Liver (tissue), 9 donors: ENCODE results near the gene ZXDC. TPM values are rescaled to one million over a fixed set of nuclear protein-coding genes. Genes with fewer than 3 reads are reported as not detected.

Source experiments
- DNase-seq: peaks from one replicate; pipeline ENCODE4 v3.0.0-alpha.2; 2017; ENCODE audit warnings: low spot score
- H3K27ac ChIP-seq, 2 donors: one replicate each; pipeline ENCODE4 v1.7.0; 2013; ENCODE audit warnings: inconsistent platforms in 2 of 2, low read length in 2 of 2, control low read depth in 1 of 2, low read depth in 1 of 2, mild to moderate bottlenecking in 1 of 2
- H3K27me3 ChIP-seq, 4 donors: one replicate each; pipeline versions ENCODE4 v1.6.1 to v1.7.0; 2013; ENCODE audit warnings: low read length in 3 of 4, inconsistent platforms in 1 of 4, mild to moderate bottlenecking in 1 of 4, moderate library complexity in 1 of 4; ENCODE audit not compliant: control insufficient read depth in 4 of 4, insufficient read depth in 4 of 4
- H3K36me3 ChIP-seq, 4 donors: one replicate each; pipeline versions ENCODE4 v1.6.1 to v1.7.0; 2013; ENCODE audit warnings: low read length in 3 of 4, mild to moderate bottlenecking in 3 of 4, low read depth in 1 of 4, moderate library complexity in 1 of 4; ENCODE audit not compliant: control insufficient read depth in 4 of 4, insufficient read depth in 3 of 4
- H3K4me1 ChIP-seq, 4 donors: one replicate each; pipeline versions ENCODE4 v1.6.1 to v1.7.0; 2013; ENCODE audit warnings: low read length in 3 of 4, mild to moderate bottlenecking in 3 of 4, moderate library complexity in 1 of 4; ENCODE audit not compliant: control insufficient read depth in 4 of 4, insufficient read depth in 4 of 4
- H3K4me3 ChIP-seq, 3 donors: one replicate each; pipeline versions ENCODE4 v1.6.1 to v1.7.0; 2013; ENCODE audit warnings: low read length in 3 of 3, control low read depth in 1 of 3, low read depth in 1 of 3, mild to moderate bottlenecking in 1 of 3
- H3K9ac ChIP-seq, 2 donors: one replicate each; pipeline ENCODE4 v1.7.0; 2013; ENCODE audit warnings: low read length in 2 of 2, mild to moderate bottlenecking in 2 of 2, moderate library complexity in 2 of 2, control low read depth in 1 of 2, low read depth in 1 of 2
- H3K9me3 ChIP-seq, 4 donors: one replicate each; pipeline versions ENCODE4 v1.6.1 to v1.7.0; 2013; ENCODE audit warnings: low read length in 3 of 4; ENCODE audit not compliant: control insufficient read depth in 4 of 4
- ATF3 ChIP-seq: IDR thresholded peaks from 2 replicates; pipeline ENCODE4 v1.6.1; 2016; ENCODE audit warnings: antibody characterized with exemption
- CTCF ChIP-seq: fragments of 150-350 bp; IDR thresholded peaks from 2 replicates; pipeline ENCODE4 v1.5.1; 2017; ENCODE audit warnings: improper control_type of control experiment, low read depth, low read length; ENCODE audit not compliant: missing input control
- EGR1 ChIP-seq, 2 donors: IDR thresholded peaks; 2 replicates each; pipeline ENCODE4 v1.6.1; 2016 to 2018; ENCODE audit warnings: antibody characterized with exemption in 2 of 2, low read depth in 2 of 2
- FOXA1 ChIP-seq: IDR thresholded peaks from 2 replicates; pipeline ENCODE4 v1.6.1; 2016; ENCODE audit warnings: antibody characterized with exemption
- FOXA2 ChIP-seq: IDR thresholded peaks from 2 replicates; pipeline ENCODE4 v1.6.1; 2016; ENCODE audit warnings: antibody characterized with exemption
- GABPA ChIP-seq, 2 donors: IDR thresholded peaks in 1 of 2; conservative IDR thresholded peaks in 1 of 2; 2 replicates each; pipeline ENCODE4 v1.6.1; 2016; ENCODE audit warnings: antibody characterized with exemption in 2 of 2, mild to moderate bottlenecking in 1 of 2, moderate library complexity in 1 of 2
- HNF4A ChIP-seq, 2 donors: conservative IDR thresholded peaks; 2 replicates each; pipeline ENCODE4 v1.6.1; 2016; ENCODE audit warnings: antibody characterized with exemption in 2 of 2, mild to moderate bottlenecking in 2 of 2
- HNF4G ChIP-seq: IDR thresholded peaks from 2 replicates; pipeline ENCODE4 v1.6.1; 2016; ENCODE audit warnings: antibody characterized with exemption
- JUND ChIP-seq, 2 donors: IDR thresholded peaks; 2 replicates each; pipeline ENCODE4 v1.6.1; 2016; ENCODE audit warnings: antibody characterized with exemption in 2 of 2
- MAX ChIP-seq: IDR thresholded peaks from 2 replicates; pipeline ENCODE4 v1.6.1; 2016; ENCODE audit warnings: antibody characterized with exemption
- NR2F2 ChIP-seq: IDR thresholded peaks from 2 replicates; pipeline ENCODE4 v1.6.1; 2016; ENCODE audit warnings: antibody characterized with exemption
- RAD21 ChIP-seq, 2 donors: IDR thresholded peaks; 2 replicates each; pipeline ENCODE4 v1.6.1; 2016; ENCODE audit warnings: antibody characterized with exemption in 2 of 2, mild to moderate bottlenecking in 2 of 2
- RXRA ChIP-seq, 2 donors: IDR thresholded peaks; 2 replicates each; pipeline ENCODE4 v1.6.1; 2017 to 2018; ENCODE audit warnings: antibody characterized with exemption in 2 of 2, mild to moderate bottlenecking in 1 of 2
- SP1 ChIP-seq: IDR thresholded peaks from 2 replicates; pipeline ENCODE4 v1.6.1; 2018; ENCODE audit warnings: antibody characterized with exemption, mild to moderate bottlenecking
- TAF1 ChIP-seq: conservative IDR thresholded peaks from 2 replicates; pipeline ENCODE4 v1.6.1; 2016; ENCODE audit warnings: antibody characterized with exemption, mild to moderate bottlenecking
- YY1 ChIP-seq: IDR thresholded peaks from 2 replicates; pipeline ENCODE4 v1.6.1; 2016; ENCODE audit warnings: antibody characterized with exemption, mild to moderate bottlenecking
- WGBS: extraction: QIAGEN DNeasy Blood & Tissue Kit; methylation state at CpG from one replicate; pipeline ENCODE4 v1.1.7; 2013; 5-methylcytosine and 5-hydroxymethylcytosine counted together
- polyA plus RNA-seq, 2 donors: library from polyadenylated mRNA; stranded (reverse) in 1 of 2; unstranded in 1 of 2; fragments of 200-250 nt in 1 of 2; fragments of >200 nt in 1 of 2; fragmentation: Nextera tagmentation in 1 of 2; extraction: Ambion mirVana in 1 of 2; gene quantifications; one replicate each; pipeline versions ENCODE4 v1.2.1 to v1.2.3, GENCODE V29; 2013 to 2015
- total RNA-seq, 2 donors: library from RNA; depleted of rRNA; stranded (reverse); fragments of >200 nt; gene quantifications; one replicate each; pipeline ENCODE4 v1.2.3, GENCODE V29; 2014
- TF ChIP-seq, protein P1 (sequence below): IDR thresholded peaks from 2 replicates; pipeline ENCODE4 v1.6.1; 2016; ENCODE audit warnings: antibody characterized with exemption
- TF ChIP-seq, protein P2 (sequence below): IDR thresholded peaks from 2 replicates; pipeline ENCODE4 v1.6.1; 2016; ENCODE audit warnings: antibody characterized with exemption, mild to moderate bottlenecking
- donor health status: healthy.
- donor health status: healthy.
- donor health status: healthy.
- donor health status: healthy.
- donor health status: healthy.

Gene ZXDC
- total and polyA plus RNA-seq, 4 donors = 7.0 to 42.3 (median 13.9) TPM

GRCh38 chr3:126414406-126414805 is 61.3 kb downstream of the ZXDC start:
- DNase-seq = no peak
- Histone ChIP-seq H3K4me1 (no peaks in the 10 kb centered on the region), H3K27me3 (peaks cover 0 to 2% (median under 1%) of the 10 kb centered on the region in 4 donors), H3K9me3 (no peaks in the 10 kb centered on the region), H3K4me3 (no peak overlapping the region), H3K9ac (no peak overlapping the region), H3K36me3 (no peaks in the 10 kb centered on the region), H3K27ac (no peak overlapping the region)
- 94% methylated on average over 11 of the region's 11 CpGs for WGBS
- no peak for TF ChIP-seq JUND (IDR thresholded peaks at IDR 0.05)
- no peak for TF ChIP-seq SP1
- no peak for TF ChIP-seq GABPA (IDR thresholded peaks at IDR 0.05 in 1 of 2, conservative IDR thresholded peaks at IDR 0.05 in 1 of 2)
- TF ChIP-seq, protein P1, sequence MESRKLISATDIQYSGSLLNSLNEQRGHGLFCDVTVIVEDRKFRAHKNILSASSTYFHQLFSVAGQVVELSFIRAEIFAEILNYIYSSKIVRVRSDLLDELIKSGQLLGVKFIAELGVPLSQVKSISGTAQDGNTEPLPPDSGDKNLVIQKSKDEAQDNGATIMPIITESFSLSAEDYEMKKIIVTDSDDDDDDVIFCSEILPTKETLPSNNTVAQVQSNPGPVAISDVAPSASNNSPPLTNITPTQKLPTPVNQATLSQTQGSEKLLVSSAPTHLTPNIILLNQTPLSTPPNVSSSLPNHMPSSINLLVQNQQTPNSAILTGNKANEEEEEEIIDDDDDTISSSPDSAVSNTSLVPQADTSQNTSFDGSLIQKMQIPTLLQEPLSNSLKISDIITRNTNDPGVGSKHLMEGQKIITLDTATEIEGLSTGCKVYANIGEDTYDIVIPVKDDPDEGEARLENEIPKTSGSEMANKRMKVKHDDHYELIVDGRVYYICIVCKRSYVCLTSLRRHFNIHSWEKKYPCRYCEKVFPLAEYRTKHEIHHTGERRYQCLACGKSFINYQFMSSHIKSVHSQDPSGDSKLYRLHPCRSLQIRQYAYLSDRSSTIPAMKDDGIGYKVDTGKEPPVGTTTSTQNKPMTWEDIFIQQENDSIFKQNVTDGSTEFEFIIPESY = no peak
- TF ChIP-seq MAX = no peak
- no peak for TF ChIP-seq ATF3
- TF ChIP-seq HNF4A (conservative IDR thresholded peaks at IDR 0.05) = no peak
- no peak for TF ChIP-seq TAF1
- no peak for TF ChIP-seq RAD21 (IDR thresholded peaks at IDR 0.05)
- TF ChIP-seq RXRA (IDR thresholded peaks at IDR 0.05) = no peak
- no peak for TF ChIP-seq YY1
- TF ChIP-seq, protein P2, sequence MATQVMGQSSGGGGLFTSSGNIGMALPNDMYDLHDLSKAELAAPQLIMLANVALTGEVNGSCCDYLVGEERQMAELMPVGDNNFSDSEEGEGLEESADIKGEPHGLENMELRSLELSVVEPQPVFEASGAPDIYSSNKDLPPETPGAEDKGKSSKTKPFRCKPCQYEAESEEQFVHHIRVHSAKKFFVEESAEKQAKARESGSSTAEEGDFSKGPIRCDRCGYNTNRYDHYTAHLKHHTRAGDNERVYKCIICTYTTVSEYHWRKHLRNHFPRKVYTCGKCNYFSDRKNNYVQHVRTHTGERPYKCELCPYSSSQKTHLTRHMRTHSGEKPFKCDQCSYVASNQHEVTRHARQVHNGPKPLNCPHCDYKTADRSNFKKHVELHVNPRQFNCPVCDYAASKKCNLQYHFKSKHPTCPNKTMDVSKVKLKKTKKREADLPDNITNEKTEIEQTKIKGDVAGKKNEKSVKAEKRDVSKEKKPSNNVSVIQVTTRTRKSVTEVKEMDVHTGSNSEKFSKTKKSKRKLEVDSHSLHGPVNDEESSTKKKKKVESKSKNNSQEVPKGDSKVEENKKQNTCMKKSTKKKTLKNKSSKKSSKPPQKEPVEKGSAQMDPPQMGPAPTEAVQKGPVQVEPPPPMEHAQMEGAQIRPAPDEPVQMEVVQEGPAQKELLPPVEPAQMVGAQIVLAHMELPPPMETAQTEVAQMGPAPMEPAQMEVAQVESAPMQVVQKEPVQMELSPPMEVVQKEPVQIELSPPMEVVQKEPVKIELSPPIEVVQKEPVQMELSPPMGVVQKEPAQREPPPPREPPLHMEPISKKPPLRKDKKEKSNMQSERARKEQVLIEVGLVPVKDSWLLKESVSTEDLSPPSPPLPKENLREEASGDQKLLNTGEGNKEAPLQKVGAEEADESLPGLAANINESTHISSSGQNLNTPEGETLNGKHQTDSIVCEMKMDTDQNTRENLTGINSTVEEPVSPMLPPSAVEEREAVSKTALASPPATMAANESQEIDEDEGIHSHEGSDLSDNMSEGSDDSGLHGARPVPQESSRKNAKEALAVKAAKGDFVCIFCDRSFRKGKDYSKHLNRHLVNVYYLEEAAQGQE = no peak
- no peak for TF ChIP-seq EGR1 (IDR thresholded peaks at IDR 0.05; ENCODE audit: low read depth in 2 of 2)
- TF ChIP-seq FOXA1 = no peak

DNA sequence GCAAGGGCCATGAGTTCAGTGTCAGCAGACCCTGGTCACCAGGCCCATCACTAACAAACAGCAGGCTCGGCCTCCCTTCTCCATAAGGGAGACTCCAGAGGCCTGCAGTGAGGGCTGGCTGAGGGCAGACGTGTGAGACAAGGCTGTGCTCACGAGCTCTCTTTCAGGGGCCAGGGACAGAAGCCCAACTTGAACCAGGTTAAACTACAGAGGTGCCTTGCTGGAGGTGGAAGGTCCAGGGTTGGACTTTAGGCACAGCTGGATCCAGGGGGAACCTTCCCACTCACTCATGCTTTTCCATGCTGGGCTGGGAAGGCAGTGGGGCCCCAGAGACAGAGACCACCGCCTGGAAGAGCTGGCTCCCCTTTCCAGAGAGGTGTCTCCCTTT is 62.0 kb downstream of the ZXDC start:
- Histone ChIP-seq H3K4me3 (no peak overlapping the region), H3K27me3 (peaks cover 0 to 2% (median under 1%) of the 10 kb centered on the region in 4 donors), H3K4me1 (no peaks in the 10 kb centered on the region), H3K36me3 (no peaks in the 10 kb centered on the region), H3K9ac (no peak overlapping the region), H3K27ac (no peak overlapping the region), H3K9me3 (no peaks in the 10 kb centered on the region)
- 83% methylated on average over 4 of the region's 4 CpGs for WGBS
- peak; percentile 20 for DNase-seq
- TF ChIP-seq JUND (IDR thresholded peaks at IDR 0.05) = no peak
- no peak for TF ChIP-seq FOXA2
- TF ChIP-seq, protein P1 = no peak
- TF ChIP-seq SP1 = no peak
- no peak for TF ChIP-seq TAF1
- TF ChIP-seq, protein P2 = no peak
- TF ChIP-seq NR2F2 = no peak
- TF ChIP-seq HNF4A (conservative IDR thresholded peaks at IDR 0.05) = no peak
- TF ChIP-seq HNF4G = no peak
- TF ChIP-seq YY1 = no peak
- TF ChIP-seq RAD21 (IDR thresholded peaks at IDR 0.05) = no peak
- TF ChIP-seq CTCF = no peak
- TF ChIP-seq ATF3 = no peak
